Activated CD8-positive, alpha-beta memory T cell treated with anti-CD3 and anti-CD28 coated beads for 48 hours (primary cell): ENCODE measurements around the gene OR4D1.

Experiments used
- DNase-seq, 3 experiments: peaks; one replicate each; pipeline ENCODE4 v3.0.0-alpha.2; 2020; ENCODE audit warnings: low read depth in 2 of 3, low spot score in 2 of 3

Gene OR4D1

GRCh38 chr17:58153046-58153445 lies 4.9 kb downstream of the OR4D1 start:
- no peak for DNase-seq

DNA sequence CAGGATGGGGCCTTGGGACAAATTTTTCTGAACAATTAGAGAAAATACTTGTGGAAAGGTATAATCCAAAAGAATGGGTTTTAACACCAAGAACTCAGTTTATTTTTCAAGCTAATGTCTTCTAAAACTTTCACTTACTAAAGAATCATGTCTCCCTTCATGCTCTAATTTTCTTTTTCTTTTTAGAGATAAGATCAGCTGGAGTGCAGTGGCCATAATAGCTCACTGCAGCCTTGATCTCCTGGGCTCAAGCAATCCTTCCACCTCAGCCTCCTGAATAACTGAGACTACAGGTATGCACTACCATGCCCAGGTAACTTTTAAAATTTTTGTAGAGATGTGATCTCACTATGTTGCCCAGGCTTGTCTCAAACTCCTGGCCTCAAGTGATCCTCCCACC lies 5.5 kb downstream of the OR4D1 start:
- DNase-seq, result no peak

GRCh38 chr17:58156839-58157803 lies 8.9 kb downstream of the OR4D1 start:
- DNase-seq, result peak; percentile 27 to 43 (median 31)

- no peak for DNase-seq
Measured at GRCh38 chr17:58158181-58158580, 10.0 kb downstream of the OR4D1 start.

DNA sequence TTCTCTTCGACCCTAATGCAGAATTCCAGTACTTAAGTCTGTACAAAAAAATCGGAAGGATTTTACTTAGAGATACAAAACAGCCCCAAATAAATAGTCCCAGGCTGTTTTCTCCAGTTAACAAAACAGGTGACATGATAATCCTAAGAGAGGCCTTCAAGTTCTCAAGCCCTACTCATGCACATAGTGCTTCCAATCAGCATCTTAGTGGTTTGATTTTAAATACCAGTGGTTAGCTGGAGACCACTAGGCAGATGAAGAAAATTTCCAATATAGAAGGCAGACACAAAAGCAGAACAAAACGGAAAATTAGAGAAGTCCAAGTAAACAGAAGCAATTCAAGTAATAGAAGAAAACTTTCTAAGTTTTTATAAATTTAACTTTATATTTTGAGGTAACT lies 13.4 kb downstream of the OR4D1 start:
- DNase-seq, result no peak

- DNase-seq, result no peak
Measured at GRCh38 chr17:58165981-58166380, 17.8 kb downstream of the OR4D1 start.

DNA sequence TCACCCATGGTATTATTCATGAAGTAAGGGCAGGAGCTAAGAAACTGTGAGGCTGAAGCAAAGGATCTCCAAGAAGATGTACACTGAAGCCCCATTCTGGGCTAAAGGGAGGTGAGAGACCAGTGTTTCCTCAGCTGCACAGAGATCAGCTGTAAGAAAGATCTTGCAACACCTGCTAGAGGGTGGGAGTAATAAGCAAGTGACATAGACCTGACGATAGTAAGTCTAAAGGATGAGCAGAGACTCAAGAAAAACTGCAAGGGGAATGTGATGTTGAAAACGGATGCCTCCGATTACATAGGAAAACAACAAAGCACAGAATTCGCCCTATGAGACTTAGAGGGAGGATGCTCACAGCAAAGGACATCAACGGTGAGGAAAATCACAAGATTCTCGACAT lies 18.5 kb downstream of the OR4D1 start, which contains the start of gene OR4D2:
OR4D2 (plus strand) TSS at position 301 of the 400 bp plus-strand sequence. CDS start 2,674 bp downstream, outside the sequence.
- DNase-seq, result no peak

DNA sequence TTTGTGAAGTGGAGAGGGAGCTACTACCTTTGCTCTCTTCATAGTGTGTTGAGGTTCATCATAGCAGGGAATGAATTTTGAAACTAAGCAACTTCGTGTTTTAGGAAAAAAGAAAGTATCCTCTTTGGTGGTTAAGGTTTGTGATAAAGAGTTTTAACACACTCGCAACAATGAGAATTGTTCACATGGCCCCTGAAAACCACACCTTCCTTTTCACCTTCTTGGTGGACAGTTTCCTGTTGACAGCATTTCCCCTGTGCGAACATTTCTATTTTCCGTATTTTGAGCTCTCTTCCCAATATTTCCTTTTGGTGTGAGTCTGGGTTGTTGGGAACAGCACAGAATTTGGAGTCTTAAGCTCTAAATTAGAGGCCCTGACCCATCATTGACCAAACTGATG lies 22.4 kb downstream of the OR4D1 start:
- no peak for DNase-seq

DNA sequence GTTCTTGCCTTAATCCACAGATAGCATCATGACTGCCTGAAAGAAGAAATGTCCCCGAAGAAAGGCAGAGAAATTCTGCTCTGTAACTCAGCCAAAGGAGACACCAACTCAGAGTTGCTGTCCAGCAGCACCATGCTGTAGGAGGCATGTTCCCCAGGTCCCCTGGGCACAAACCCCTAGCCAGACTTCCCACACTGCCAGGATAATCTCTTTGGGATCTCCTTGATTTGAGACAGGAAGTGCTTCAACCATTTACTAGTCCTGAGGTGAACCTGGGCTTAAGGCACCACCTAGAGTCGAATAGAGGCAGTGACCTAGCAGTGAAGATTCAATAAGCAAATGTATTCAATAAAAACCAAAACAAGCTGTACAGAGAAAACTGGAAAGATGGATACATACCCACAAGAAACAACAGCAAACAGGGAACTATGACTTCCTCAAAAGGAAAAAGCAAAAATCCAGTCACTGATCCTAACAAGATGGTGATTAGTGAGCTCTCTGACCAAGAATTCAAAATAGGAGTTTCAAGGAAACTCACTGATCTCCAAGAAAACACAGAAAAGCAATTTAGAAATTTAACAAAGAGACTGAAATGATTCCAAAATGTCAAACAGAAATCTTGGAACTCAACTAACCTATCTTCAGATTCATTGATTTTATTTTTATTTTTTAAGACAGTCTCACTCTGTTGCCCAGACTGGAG lies 24.3 kb downstream of the OR4D1 start:
- no peak for DNase-seq

- no peak for DNase-seq
Measured at GRCh38 chr17:58174871-58175270, 26.7 kb downstream of the OR4D1 start.

DNA sequence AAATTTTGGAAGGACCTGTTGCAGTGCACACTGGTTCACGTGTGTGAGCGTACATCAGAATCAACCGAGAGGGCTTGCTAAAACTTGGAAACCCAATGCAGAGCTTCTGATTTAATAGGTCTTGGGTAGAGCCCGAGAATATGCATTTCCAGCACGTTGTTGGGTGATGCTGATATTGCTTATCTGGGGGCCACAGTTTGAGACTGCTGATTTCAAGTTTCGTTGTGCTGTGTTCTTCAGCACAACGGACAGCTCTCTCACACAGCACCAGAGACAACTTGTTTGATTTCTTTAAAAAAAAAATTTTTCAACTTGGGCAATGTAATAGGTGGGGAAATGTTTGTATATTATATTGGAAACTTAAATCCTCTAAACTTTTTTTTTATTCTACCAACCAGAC lies 28.0 kb downstream of the OR4D1 start:
- no peak for DNase-seq

GRCh38 chr17:58181796-58182195 lies 33.6 kb downstream of the OR4D1 start:
- no peak for DNase-seq

DNA sequence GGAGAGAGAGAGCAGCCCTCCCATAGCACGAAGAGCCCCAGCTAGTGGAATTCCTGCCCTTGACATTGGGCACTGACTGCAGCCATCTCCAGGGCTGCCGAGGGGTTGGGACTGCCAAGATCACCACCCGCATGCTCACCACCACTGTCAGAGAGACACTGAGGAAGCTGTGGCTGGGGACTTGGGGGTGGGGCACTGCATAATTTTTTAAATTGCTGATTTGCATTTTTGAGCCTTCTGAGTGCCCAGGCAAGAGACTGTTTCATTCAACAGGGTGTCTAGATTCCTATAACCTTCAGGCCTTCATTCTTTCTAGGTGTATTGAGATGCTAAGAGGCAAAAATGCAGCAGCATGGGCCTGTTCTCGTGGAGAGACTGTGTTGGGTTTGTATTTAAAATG lies 35.3 kb downstream of the OR4D1 start:
- no peak for DNase-seq

DNA sequence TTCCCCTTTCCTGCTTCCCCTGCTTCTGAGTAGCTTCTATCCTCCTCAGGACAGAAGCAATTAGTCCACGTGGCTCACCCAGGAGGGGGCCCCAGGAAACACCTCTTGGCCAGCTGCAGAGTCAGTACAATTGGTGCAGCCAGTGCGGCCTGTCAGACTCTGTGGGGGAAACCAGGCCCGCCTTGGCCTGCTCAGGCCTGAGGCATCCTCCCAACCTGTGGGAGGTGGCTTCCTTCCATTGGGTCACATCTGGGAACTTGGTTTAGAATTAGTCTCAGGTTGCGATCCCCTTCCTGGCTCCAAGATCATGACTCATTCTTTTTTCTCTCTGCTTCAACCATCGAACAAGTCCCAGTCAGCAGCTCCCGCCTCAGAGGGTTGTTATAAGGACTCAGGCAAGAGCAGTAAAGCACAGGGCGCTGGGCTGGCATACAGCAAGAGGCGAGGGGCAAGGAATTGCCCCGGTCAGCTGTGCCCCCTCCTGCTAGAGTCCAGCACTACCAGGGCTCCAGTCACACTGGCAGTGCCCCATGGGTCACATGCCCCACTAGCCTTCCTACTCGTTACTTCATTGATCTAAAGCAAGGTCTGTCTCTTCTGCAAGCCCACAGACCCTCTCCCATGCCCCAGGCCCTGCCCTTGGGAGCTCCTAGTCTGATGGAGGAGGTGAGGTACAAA lies 36.3 kb downstream of the OR4D1 start:
- no peak for DNase-seq

DNA sequence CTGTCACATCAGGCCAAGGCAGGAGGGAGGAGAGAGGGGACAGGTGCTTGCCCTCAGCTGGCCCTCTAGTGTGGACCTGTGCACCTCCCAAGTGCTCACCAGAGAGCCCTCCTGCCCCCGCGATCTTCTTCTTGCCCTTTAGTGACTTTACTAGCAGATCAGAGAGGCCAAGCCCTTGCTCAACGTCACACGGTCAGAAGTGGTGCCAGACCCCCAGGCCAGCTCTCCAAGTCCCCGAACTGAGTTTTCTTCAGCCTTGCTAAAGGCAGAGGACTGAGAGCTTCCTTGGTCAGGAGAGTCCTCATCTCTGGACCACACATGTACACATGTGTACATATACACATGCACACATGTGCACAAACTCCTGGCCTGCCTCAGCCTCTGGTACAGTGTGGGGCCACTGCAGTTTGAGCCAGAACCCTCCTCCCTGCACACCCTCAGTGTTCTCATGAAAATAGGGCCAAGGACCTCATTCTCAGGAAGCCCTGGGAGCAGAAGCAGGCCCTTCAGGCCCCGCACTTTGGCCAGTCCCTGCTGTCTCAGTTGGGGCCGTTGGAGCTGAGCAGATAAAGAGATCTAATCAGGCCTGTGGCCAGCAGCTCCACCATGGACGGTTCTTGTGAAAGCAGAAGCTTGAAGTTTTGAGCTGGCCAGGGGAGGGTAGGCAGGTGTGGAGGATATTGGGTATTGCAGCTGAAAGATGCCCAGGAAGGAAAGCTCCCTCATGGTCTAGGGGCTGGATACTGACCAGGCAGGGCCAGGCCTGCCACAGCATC lies 37.0 kb downstream of the OR4D1 start:
- DNase-seq, result no peak

- DNase-seq, result no peak
Measured at GRCh38 chr17:58186591-58186990, 38.4 kb downstream of the OR4D1 start.

DNA sequence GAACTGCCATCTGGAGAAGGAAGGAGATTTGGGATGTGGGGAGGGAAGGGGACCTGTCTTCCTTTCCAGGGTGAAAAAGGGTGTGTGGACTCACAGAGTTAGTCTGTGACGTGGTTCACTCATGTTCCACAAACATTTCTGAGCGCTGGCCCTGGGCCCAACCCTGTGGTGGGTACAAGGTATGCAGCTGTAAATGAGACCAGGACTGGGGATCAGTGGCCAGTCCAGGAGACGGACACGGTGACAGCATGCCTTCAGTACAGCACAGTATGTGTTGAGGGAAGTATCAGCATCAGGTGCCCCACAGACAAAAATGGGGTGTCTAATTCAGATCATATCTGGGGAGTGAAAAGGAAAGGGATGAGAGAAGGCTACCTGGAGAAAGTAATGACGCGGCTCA lies 38.9 kb downstream of the OR4D1 start:
- no peak for DNase-seq

- no peak for DNase-seq
Measured at GRCh38 chr17:58187675-58188074, 39.5 kb downstream of the OR4D1 start.

DNA sequence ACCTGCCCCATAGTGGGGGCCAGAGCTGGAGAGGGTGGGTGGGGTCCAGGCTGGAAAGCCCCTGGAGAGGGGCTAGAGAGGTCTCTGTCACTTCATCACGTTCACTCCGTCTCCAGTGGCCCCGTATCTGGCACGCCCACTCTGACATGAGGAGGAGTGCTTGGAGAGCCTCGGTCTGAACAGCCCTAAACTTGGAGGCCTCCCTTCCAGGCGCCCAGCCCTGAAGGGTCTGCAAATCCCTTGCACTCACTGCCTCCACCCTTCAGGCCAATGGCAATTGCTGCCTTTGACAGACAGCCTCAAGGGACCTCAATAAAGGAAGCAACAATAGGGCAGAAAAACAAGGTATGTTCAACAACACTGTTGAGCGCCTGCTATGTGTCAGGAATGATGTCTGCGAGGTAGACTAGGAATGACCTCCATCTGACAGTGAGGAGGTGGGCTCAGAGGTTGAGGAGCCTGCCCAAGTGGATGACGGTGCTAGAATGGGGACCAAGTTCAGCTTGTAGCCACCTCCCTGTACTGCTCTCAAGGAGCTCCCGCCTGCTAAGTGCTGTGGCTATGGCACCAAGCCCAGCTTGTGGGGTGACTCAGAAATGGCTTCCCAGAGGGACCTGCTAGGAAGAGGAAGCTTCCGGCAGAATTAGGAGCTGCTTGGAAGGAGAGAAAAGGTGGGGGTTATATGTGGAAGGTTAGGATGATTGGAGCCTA lies 41.4 kb downstream of the OR4D1 start:
- no peak for DNase-seq

- DNase-seq, result no peak
Measured at GRCh38 chr17:58191241-58191896, 43.2 kb downstream of the OR4D1 start.
